ENCODE data around the gene KLHL35. TPM values are rescaled to one million over a fixed set of nuclear protein-coding genes. Genes with fewer than 3 reads are reported as not detected.

The KLHL35 gene
- total and polyA plus RNA-seq, 2 of the 4 experiments (the other 2 are of a cell fraction), result 1.6 to 3.3 TPM

DNA sequence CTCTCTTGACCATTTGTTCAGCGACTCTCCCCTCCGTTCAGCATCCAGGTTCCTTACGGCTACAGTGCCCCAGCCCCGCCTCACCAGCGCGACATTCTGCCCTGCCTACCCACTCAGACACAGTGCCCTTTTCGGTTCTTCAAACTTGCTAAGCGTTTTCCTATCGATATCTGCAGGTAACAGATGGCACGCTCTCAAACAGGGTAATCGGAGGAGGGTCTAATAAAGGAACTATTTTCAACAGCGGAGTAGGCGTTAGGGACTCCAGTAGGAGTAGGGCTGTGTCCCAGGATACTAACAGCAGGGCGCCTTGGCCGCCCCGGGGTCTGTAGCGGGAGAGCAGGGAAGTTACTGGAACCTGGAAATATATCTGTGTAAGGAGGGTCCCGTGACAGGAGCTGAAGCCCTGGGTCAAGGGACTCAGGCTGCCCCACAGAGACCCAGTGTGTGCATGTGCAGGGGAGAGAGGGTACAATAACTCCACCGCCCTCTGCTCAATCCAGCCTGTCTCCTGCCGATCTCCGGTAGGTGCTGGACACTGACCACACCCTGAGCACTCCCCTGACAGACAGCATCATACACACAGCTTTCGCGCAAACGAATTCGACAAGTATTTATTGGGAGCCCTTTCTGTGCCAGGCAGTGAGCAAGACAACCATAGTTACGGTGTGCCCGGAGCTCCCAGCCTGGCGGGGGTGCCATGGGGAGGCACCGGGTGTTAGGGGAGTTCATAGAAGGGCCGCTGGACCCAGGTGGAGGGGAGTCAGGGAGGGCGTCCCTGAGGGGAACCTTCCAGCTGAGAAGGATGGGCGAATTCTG lies 2.1 kb downstream of the KLHL35 start (continued):
- TF ChIP-seq MXI1 (IDR thresholded peaks at IDR 0.05; ENCODE audit: borderline replicate concordance, low read depth, low read length) (no peak), SMC3 (IDR thresholded peaks at IDR 0.05; ENCODE audit: low read depth, low read length) (no peak)

- no peak overlapping the region for H3K14ac ChIP-seq (replicated peaks; ENCODE audit: low read depth, low read length)
- H3K79me1 ChIP-seq (ENCODE audit: low read depth in 1 of 2, low read length in 2 of 2), result no peaks in the 10 kb centered on the region
- H3K4me2 ChIP-seq (ENCODE audit: low read depth, low read length), result peak overlapping the region; percentile 48
- no peak overlapping the region for H2BK20ac ChIP-seq (ENCODE audit: low read depth, low read length)
- H2BK15ac ChIP-seq (ENCODE audit: low read depth, low read length), result no peak overlapping the region; the same call in 2 of the 3 replicates
- peak overlapping the region; percentile 30; the same call in 1 of the 2 replicates for H4K5ac ChIP-seq (ENCODE audit: low read depth, low read length)
- 0 out of 2 replicates have a peak, but pooled peaks cover 3% of the 10 kb centered on the region for H3K4me1 ChIP-seq (ENCODE audit: control insufficient read depth, insufficient read depth, low read length)
- intact Hi-C loops (cut with micrococcal nuclease) (no loop called here), dilution Hi-C loops (cut with HindIII; ENCODE audit: low sequenced_read_pairs, unreplicated experiment) (no loop called here), in situ Hi-C loops (cut with MboI; ENCODE audit: low sequenced_read_pairs) (no loop called here)
- H2BK120ac ChIP-seq (ENCODE audit: low read depth, low read length), result peak overlapping the region; percentile 59; the same call in 1 of the 2 replicates
- peak overlapping the region; percentile 20; the same call in 1 of the 2 replicates for H3K9ac ChIP-seq (ENCODE audit: low read depth, low read length)
- peaks cover 6% of the 10 kb centered on the region for H3K9me3 ChIP-seq (ENCODE audit: control insufficient read depth, insufficient read depth, low read length)
- peak overlapping the region; percentile 91 for H2AFZ ChIP-seq (replicated peaks; ENCODE audit: low read length, poor library complexity)
- peak overlapping the region; percentile 85; the same call in 1 of the 2 replicates for H3K23ac ChIP-seq (ENCODE audit: low read depth, low read length)
- H3K27me3 ChIP-seq (ENCODE audit: control insufficient read depth, insufficient read depth, low read length), result peaks cover 36% of the 10 kb centered on the region
- peak overlapping the region; percentile 74 for H2AK9ac ChIP-seq (replicated peaks; ENCODE audit: low read depth, low read length, poor library complexity)
- no peak overlapping the region for H3K56ac ChIP-seq (ENCODE audit: extremely low read depth, insufficient read depth, low read length)
- no TSS peak for BruUV-seq (replicated peaks)
- H3K9me1 ChIP-seq (ENCODE audit: insufficient read depth, low read length), result no peaks in the 10 kb centered on the region
- peak overlapping the region; percentile 72; the same call in 1 of the 2 replicates for H2AK5ac ChIP-seq (ENCODE audit: low read depth, low read length)
- H3K4me3 ChIP-seq (ENCODE audit: insufficient read depth, low read depth, low read length), result peak overlapping the region; percentile 40
- H2BK5ac ChIP-seq (ENCODE audit: low read depth, low read length, poor library complexity, severe bottlenecking), result peak overlapping the region; percentile 4
- DNase-seq (peak; percentile 63), ATAC-seq (ENCODE audit: low read depth) (peak; percentile 89)
- H3K27ac ChIP-seq (ENCODE audit: insufficient read depth, low read length), result no peak overlapping the region; the same call in 1 of the 2 replicates
- peak overlapping the region; percentile 43 for H3K4ac ChIP-seq (ENCODE audit: low read depth, low read length)
- peak overlapping the region; percentile 60 to 86; a peak in 3 of 4 replicates for H4K8ac ChIP-seq (ENCODE audit: low read depth in 2 of 2, low read length in 2 of 2)
- no peak overlapping the region for H3K18ac ChIP-seq (ENCODE audit: low read depth, low read length)
- POLR2A ChIA-PET (ENCODE audit: unreplicated experiment), result interaction anchor here (0.6 kb wide), 1 partner anchor 1285 kb away, joined by 3 read pairs; no protein-coding TSS in a partner anchor
- no peak overlapping the region; the same call in 1 of the 2 replicates for H4K91ac ChIP-seq (ENCODE audit: insufficient read depth, low read depth, low read length)
- CTCF ChIA-PET, result no interaction called here
- no peaks in the 10 kb centered on the region; the same call in 1 of the 2 replicates for H3K36me3 ChIP-seq (ENCODE audit: control insufficient read depth, insufficient read depth, low read length)
- WGBS, 2 experiments (ENCODE audit: extremely low coverage in 2 of 2, insufficient read length in 1 of 2), result 3% methylated on average over 84 of the region's 134 CpGs; no CpG with 5 or more reads in 1 of the 2 experiments
- 0 out of 2 replicates have a peak, but pooled peaks cover 3% of the 10 kb centered on the region for H4K20me1 ChIP-seq (ENCODE audit: insufficient read depth, low read length)
- TF ChIP-seq NFE2L2 (IDR thresholded peaks at IDR 0.05; ENCODE audit: low read depth, low read length) (no peak), POLR2A (IDR thresholded peaks at IDR 0.05; ENCODE audit: low read depth, low read length) (no peak), BHLHE40 (IDR thresholded peaks at IDR 0.05; ENCODE audit: low read depth, low read length) (peak; percentile 41; the same call in 1 of the 2 replicates), CHD1 (IDR thresholded peaks at IDR 0.05; ENCODE audit: low read depth, low read length) (no peak), RAD21 (IDR thresholded peaks at IDR 0.05; ENCODE audit: low read length) (no peak)
These were observed 2.9 kb downstream of the KLHL35 start for GRCh38 chr11:75429902-75430713.

Measured in IMR-90 (cell line).